Heart right ventricle (tissue), 16 donors: Measurements from ENCODE around the gene FRMPD1. TPM values are rescaled to one million over a fixed set of nuclear protein-coding genes. Genes with fewer than 3 reads are reported as not detected.

ENCODE experiments used
- ATAC-seq, 8 donors: fragments of 200-7000 bp; cut with Tn5 transposase; one replicate each; pipeline ENCODE4 v1.9.1; 2020; ENCODE audit warnings: mild to moderate bottlenecking in 8 of 8, moderate library complexity in 8 of 8, moderate number of reproducible peaks in 1 of 8
- DNase-seq, 2 donors: peaks; one replicate each; pipeline ENCODE4 v3.0.0-alpha.2; 2020
- H3K27ac ChIP-seq, 10 donors: fragments of 200-600 bp; sonication (generic) in 2 of 10; one replicate each; pipeline versions ENCODE4 v1.5.0 to v1.8.0; 2020 to 2022; ENCODE audit warnings: mild to moderate bottlenecking in 3 of 10
- H3K27me3 ChIP-seq, 7 donors: fragments of 200-600 bp; one replicate each; pipeline ENCODE4 v1.8.0; 2021 to 2022; ENCODE audit warnings: mild to moderate bottlenecking in 2 of 7
- H3K36me3 ChIP-seq, 9 donors: fragments of 200-600 bp; sonication (generic) in 1 of 9; one replicate each; pipeline versions ENCODE4 v1.5.0 to v1.8.0; 2020 to 2022; ENCODE audit warnings: mild to moderate bottlenecking in 2 of 9
- H3K4me1 ChIP-seq, 9 donors: fragments of 200-600 bp; sonication (generic) in 1 of 9; one replicate each; pipeline versions ENCODE4 v1.5.0 to v1.8.0; 2020 to 2022; ENCODE audit warnings: mild to moderate bottlenecking in 4 of 9
- H3K4me3 ChIP-seq, 10 donors: fragments of 200-600 bp; sonication (generic) in 2 of 10; one replicate each; pipeline versions ENCODE4 v1.5.0 to v1.8.0; 2020 to 2022; ENCODE audit warnings: mild to moderate bottlenecking in 7 of 10, moderate library complexity in 2 of 10
- H3K9me3 ChIP-seq, 11 donors: fragments of 200-600 bp in 10 of 11; sonication (generic) in 2 of 11; one replicate each; pipeline versions ENCODE4 v1.5.0 to v1.8.0; 2013 to 2022; ENCODE audit warnings: mild to moderate bottlenecking in 2 of 11, control low read depth in 1 of 11, moderate library complexity in 1 of 11
- CTCF ChIP-seq, 9 donors: fragments of 200-600 bp; sonication (generic) in 2 of 9; IDR thresholded peaks; one replicate each; pipeline versions ENCODE4 v1.5.0 to v1.8.0; 2021 to 2022; ENCODE audit warnings: antibody characterized with exemption in 9 of 9, mild to moderate bottlenecking in 5 of 9, moderate library complexity in 1 of 9
- WGBS, 2 donors: extraction: QIAGEN DNeasy Blood & Tissue Kit; methylation state at CpG; one replicate each; pipeline ENCODE4 v1.1.7; 2013; ENCODE audit warnings: inconsistent platforms in 1 of 2; 5-methylcytosine and 5-hydroxymethylcytosine counted together
- intact Hi-C, 10 donors: fragments of 100-400 bp; cut with DNase I; formaldehyde crosslinking; loops; one replicate each; pipeline versions ENCODE4 v1.11.1 to v1.14.2; 2022
- polyA plus RNA-seq, 2 donors: library from polyadenylated mRNA; stranded (reverse); fragments of 200-250 nt; gene quantifications; one replicate each; pipeline ENCODE4 v1.2.3, GENCODE V29; 2013
- total RNA-seq, 10 donors: library from RNA; stranded (reverse); fragmentation: NEBNext Ultra II Directional in 3 of 10; extraction: Animal tissue kit (Norgen Biotek cat#: 25700) in 3 of 10; gene quantifications; one replicate each; pipeline versions ENCODE4 v1.2.1 to v1.2.4, GENCODE V29; 2021 to 2023
- donor health status: Arrhythmogenic right ventricular cardiomyopathy.
- donor health status: ischemic (EF 13 %, LVEDD 7.1; RV severe dilation, severe dysfunction).
- donor health status: healthy with polysubstance abuse.
- donor health status: DM: no; HTN: yes; CAD: no.
- donor health status: DM: no; HTN: no; CAD: no.
- donor health status: ischemic (EF 25% LVEDD 6.9; RV normal size, moderate dysfunction).
- donor health status: ischemic (EF 25% LVEDD 5.7; RV mildly dilated, moderate dysfunction).
- donor health status: healthy.
- donor health status: DM: yes; HTN: yes; CAD: no.
- donor health status: Ischemic cardiomyopathy.
- donor health status: ischemic (EF 35%, LVEDD 5.7; RV mildly dilated, moderate dysfunction).
- donor health status: nonischemic (EF 11% LVEDD 7.7; RV severe dilation, severe dysfunction).
- donor health status: DM: yes; HTN: yes; CAD: no.
- donor health status: PGD.
- donor health status: ischemic (EF 29% LVEDD 5.4; RV normal size, mild dysfunction).
- donor health status: nonischemic (EF 23%, LVEDD 6.1; RV moderate dilation, normal function).

FRMPD1 gene
- total and polyA plus RNA-seq, 12 donors = 0.03 to 1.7 (median 0.63) TPM

GRCh38 chr9:37653385-37653784, 2.6 kb downstream of the FRMPD1 start:
- no peak for DNase-seq
- no peak for ATAC-seq
- Histone ChIP-seq H3K27ac (no peak overlapping the region), H3K4me3 (no peak overlapping the region), H3K9me3 (no peaks in the 10 kb centered on the region), H3K27me3 (peaks cover 5 to 65% (median 45%) of the 10 kb centered on the region in 7 donors), H3K36me3 (no peaks in the 10 kb centered on the region), H3K4me1 (peaks cover 0 to 13% (median 7%) of the 10 kb centered on the region in 9 donors)
- intact Hi-C loops = loop anchor here in 2 of 10 donors (10.0 kb wide), 2 partner anchors 49 to 59 kb away; partner anchors contain the start of gene TOMM5 (in 1 of the 2)
- 77 to 78% methylated on average over 2 of the region's 2 CpGs for WGBS, 2 donors
- no peak for TF ChIP-seq CTCF (IDR thresholded peaks at IDR 0.05)

GRCh38 chr9:37656936-37657335, 6.2 kb downstream of the FRMPD1 start:
- H3K9me3 ChIP-seq = no peaks in the 10 kb centered on the region
- DNase-seq (no peak), ATAC-seq (no peak)
- peaks cover 0 to 56% (median 31%) of the 10 kb centered on the region in 7 donors for H3K27me3 ChIP-seq
- intact Hi-C loops = loop anchor here in 2 of 10 donors (10.0 kb wide), 2 partner anchors 52 to 62 kb away; partner anchors contain the start of gene TOMM5 (in 1 of the 2)
- no peak for TF ChIP-seq CTCF (IDR thresholded peaks at IDR 0.05)
- peaks cover 0 to 2% (median 0%) of the 10 kb centered on the region in 9 donors for H3K4me1 ChIP-seq
- 52 to 67% methylated on average over 1 of the region's 1 CpG for WGBS, 2 donors
- H3K27ac ChIP-seq = no peak overlapping the region
- no peak overlapping the region for H3K4me3 ChIP-seq
- no peaks in the 10 kb centered on the region for H3K36me3 ChIP-seq

- no peak for TF ChIP-seq CTCF (IDR thresholded peaks at IDR 0.05)
- Histone ChIP-seq H3K4me3 (no peak overlapping the region), H3K27ac (no peak overlapping the region), H3K4me1 (no peaks in the 10 kb centered on the region), H3K27me3 (peaks cover 0 to 32% (median 10%) of the 10 kb centered on the region in 7 donors), H3K9me3 (no peaks in the 10 kb centered on the region), H3K36me3 (no peaks in the 10 kb centered on the region)
- WGBS, 2 donors = 81 to 85% methylated on average over 3 of the region's 3 CpGs
- intact Hi-C loops = no loop called here
- DNase-seq (no peak), ATAC-seq (no peak)
Measured at GRCh38 chr9:37660691-37661090, 9.9 kb downstream of the FRMPD1 start.

GRCh38 chr9:37663926-37664325, 13.2 kb downstream of the FRMPD1 start:
- WGBS, 2 donors = 80% methylated on average over 5 of the region's 5 CpGs
- no peaks in the 10 kb centered on the region for H3K36me3 ChIP-seq
- intact Hi-C loops = no loop called here
- H3K4me3 ChIP-seq = no peak overlapping the region
- H3K4me1 ChIP-seq = peaks cover 0 to 8% (median 0%) of the 10 kb centered on the region in 9 donors
- ATAC-seq (no peak), DNase-seq (no peak)
- no peak for TF ChIP-seq CTCF (IDR thresholded peaks at IDR 0.05)
- no peak overlapping the region for H3K27ac ChIP-seq
- H3K9me3 ChIP-seq = no peaks in the 10 kb centered on the region
- H3K27me3 ChIP-seq = peaks cover 0 to 29% (median 8%) of the 10 kb centered on the region in 7 donors
